K562 (cell line): ENCODE results near the gene SMPDL3B.

ENCODE experiments used
- E2F4 ChIP-seq: sonication (generic); formaldehyde crosslinking; IDR thresholded peaks from 2 replicates; pipeline ENCODE4 v1.8.0; 2022; ENCODE audit warnings: mild to moderate bottlenecking, low read depth, missing genetic modification reagents
- FOXA1 ChIP-seq: fragments of 450-650 bp; IDR thresholded peaks from 2 replicates; pipeline ENCODE4 v1.6.1; 2016; ENCODE audit warnings: mild to moderate bottlenecking, borderline replicate concordance
- IRF9 ChIP-seq: fragments of 450-650 bp; IDR thresholded peaks from 2 replicates; pipeline ENCODE4 v1.6.1; 2016; ENCODE audit warnings: missing biosample characterization, missing genetic modification characterization
- NEUROD1 ChIP-seq: fragments of 150-350 bp; IDR thresholded peaks from 2 replicates; pipeline ENCODE4 v1.6.1; 2014; ENCODE audit warnings: borderline replicate concordance, low read length, low read depth; ENCODE audit not compliant: partially characterized antibody

DNA sequence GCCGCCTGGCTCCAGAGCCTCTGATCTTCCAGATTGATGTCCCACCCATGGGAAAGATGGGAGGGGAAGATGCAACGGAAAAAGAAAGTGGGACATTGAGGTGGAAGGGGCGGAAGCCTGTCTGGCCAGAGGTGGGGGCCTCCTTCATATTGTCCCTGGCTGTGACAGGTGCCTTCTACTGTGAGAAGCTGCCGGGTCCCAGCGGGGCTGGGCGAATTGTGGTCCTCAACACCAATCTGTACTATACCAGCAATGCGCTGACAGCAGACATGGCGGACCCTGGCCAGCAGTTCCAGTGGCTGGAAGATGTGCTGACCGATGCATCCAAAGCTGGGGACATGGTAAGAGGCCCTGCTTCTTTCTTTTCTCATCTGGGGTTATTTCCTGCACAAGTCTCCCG lies 19.4 kb downstream of the SMPDL3B start:
- TF ChIP-seq IRF9 (tag) = no peak
- TF ChIP-seq E2F4 (CRISPR knock-in tag) = no peak
- no peak for TF ChIP-seq NEUROD1
- TF ChIP-seq FOXA1 = no peak
